Endometrial microvascular endothelial cells (primary cell): ENCODE data around the gene EPN3. TPM values are rescaled to one million over a fixed set of nuclear protein-coding genes. Genes with fewer than 3 reads are reported as not detected.

ENCODE experiments used
- in situ Hi-C: cut with HindIII; loops from 2 replicates; pipeline ENCODE4 v1.10.0; 2017; ENCODE audit warnings: low sequenced_read_pairs, low pct_unique_long_range_greater_than_20kb; ENCODE audit errors: inconsistent ontology term
- total RNA-seq: library from RNA; depleted of rRNA; stranded (reverse); fragments of >200 nt; gene quantifications from one replicate; pipeline ENCODE4 v1.2.3, GENCODE V29; 2015; ENCODE audit errors: inconsistent ontology term

Gene EPN3
- total RNA-seq, 1 donor from 2014 or later, result not detected

DNA sequence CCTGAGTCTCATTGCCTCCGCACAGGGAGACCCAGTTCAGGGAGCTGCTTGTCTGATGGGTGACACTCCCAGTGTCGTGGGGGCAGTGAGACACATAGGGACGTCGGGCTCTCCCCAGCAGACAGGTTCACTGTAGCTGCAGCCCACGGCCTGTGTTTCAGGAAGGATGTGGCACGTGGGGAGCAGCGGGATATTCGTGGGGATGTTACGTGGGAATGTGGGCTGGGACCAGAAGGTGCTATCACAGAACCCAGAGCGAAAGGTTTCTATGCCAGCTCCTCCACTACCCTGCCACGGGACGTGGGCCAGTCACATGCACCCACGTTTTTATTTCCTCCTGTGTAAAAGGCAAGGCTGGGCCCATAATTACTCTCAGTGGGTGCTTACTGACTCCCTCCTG, 44.3 kb downstream of the EPN3 start:
- in situ Hi-C loops, result no loop called here

- in situ Hi-C loops, result no loop called here
Measured at GRCh38 chr17:50577451-50577954, 45.0 kb downstream of the EPN3 start.

DNA sequence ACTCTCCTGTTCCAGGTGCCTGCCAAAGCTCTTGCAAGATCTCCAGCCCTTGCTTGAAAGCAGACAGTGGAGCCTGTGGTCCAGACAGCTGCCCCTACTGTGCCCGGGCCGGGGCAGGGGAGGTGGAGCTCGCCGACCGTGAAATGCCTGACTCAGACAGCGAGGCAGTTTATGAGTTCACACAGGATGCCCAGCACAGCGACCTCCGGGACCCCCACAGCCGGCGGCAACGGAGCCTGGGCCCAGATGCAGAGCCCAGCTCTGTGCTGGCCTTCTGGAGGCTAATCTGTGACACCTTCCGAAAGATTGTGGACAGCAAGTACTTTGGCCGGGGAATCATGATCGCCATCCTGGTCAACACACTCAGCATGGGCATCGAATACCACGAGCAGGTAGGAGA, 45.6 kb downstream of the EPN3 start:
- in situ Hi-C loops, result no loop called here

DNA sequence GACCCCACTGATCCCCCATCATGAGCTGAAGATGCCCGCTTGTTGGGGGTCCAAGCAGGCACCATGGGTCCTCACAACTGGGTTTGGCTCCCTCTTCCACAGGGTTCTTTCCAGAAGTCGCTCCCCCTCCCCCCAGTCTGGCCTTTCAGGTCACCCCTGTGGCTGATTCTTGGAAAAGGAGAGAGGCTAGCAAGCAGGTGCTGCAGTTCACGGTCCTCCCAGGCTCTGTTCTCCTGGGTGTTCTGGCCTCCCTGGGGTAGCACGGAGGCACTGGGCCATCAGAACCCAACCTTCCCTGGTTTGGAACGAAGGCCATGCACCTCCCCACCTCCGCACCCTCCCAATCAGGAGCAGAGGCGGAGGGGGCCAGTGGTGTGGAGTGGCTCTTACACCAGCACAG, 46.9 kb downstream of the EPN3 start:
- in situ Hi-C loops, result no loop called here

GRCh38 chr17:50580646-50581045, 48.1 kb downstream of the EPN3 start:
- in situ Hi-C loops, result no loop called here

DNA sequence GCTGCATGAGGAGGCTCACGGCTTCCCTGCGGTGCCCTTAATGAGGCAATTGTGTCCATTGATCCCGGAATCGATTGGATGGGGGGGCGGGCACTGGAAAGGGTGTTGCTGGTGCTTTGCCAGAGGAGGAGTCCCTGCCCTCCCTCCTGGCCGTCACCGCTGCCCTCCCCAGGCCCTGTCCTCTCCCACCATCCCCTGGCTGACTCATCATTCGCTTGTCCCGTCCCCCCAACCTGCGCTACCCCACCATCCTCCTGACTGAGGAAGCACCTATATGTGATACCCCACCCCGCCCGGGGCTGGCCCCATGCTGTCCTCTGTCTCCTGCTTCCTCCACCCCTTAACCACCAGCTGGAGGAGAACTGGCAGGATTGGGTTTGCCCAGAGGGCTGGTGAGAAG, 48.8 kb downstream of the EPN3 start:
- in situ Hi-C loops, result no loop called here

- in situ Hi-C loops, result no loop called here
Measured at GRCh38 chr17:50582741-50583140, 50.2 kb downstream of the EPN3 start.

DNA sequence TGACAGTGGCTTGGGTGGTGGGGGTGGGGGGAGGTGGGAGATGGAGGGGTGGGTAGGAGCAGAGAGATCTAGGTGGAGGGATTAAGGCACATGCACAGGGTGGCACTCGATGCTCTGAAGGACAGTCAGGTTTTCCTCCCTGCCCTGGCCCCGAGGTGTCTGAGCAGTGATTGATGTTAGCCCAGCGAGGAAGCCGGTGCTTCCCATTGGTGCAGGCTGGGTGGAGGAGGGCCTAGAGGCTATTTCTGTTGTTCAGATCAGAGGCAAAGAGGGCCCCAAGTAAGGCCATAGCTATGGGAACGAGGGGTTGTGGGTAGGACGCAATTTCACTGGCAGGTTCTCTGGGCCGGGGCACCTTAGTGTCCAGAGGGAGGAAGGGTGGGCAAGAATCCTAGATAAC, 51.1 kb downstream of the EPN3 start:
- in situ Hi-C loops, result no loop called here

DNA sequence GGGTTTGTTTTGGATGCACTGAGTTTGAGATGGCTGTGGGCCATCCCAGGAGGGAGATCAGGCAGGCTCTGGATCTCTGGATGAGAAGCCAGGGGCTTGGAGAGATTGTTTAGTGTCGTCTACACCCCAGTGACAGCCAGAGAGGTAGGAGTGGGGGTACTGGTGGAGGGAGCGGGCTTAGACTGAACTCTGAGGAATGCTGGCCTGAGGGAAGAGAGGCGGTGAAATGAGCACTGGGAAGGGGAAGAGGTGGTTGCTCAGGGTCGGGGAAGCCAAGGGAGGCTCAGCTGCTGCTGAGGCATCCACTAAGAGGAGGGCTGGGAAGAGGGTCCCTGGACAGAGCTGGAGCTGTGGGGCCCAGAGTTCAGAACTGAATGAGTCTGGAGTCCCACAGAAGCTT, 51.6 kb downstream of the EPN3 start:
- in situ Hi-C loops, result no loop called here

DNA sequence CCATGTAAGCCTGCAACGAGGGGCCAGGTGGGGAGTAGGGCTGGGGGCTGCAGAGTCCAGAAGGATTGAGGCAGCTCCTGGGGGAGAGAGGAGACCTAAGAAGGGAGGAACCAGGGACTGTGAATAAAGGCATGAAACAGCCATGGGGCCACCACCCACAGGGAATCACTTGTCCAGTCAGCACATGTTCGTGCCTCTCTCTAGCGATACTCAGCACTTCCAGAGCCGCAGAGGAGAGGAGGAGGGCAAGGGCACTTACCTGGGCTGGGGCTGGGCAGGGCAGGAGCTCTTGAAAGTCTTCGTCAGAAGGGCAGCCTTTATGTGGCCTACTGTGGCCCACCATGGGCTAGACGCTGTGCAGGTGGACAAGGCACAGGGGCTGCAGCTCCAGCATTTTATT, 52.2 kb downstream of the EPN3 start:
- in situ Hi-C loops, result no loop called here

GRCh38 chr17:50585346-50585745, 52.8 kb downstream of the EPN3 start:
- in situ Hi-C loops, result no loop called here

- in situ Hi-C loops, result no loop called here
Measured at GRCh38 chr17:50585891-50586290, 53.4 kb downstream of the EPN3 start.

DNA sequence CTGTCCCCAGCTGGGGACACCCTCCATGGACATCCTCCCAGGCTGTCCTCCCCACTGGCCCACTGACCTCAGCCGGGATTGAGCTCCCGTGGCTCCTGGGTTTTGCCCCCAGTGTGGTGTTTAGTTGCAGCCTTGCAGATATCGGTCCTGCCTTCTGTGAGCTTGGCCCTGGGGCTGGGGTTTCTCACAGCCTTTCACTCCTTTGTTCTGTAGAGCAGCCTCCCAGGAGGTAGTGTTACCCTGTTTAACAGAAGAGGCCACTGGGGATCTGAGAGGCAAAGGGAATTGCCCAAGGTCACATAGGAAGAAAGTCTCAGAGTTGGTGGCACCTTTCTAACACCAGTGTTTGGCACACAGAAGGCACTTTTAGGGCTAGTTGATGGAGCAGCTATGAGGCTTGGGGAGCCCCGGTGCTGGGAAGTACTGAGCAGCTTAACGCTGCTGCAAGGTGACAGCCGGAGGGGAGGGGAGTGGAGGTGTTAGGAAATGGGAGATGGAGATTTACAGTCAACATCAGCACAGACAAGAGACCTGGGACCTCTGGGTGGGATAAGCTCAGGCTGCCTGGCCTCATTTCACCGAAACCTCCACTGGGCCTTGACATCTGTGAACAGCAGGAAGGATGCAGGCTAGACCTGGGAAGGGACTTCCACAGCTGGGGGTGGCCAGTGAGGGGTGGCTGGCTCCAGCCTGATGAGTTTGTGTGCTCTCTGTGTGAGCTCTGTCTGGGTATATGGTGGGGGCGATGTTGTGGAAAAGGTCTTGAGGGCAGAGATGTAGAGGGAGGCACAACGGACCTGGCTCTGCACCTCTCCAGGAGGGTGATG, 54.1 kb downstream of the EPN3 start:
- in situ Hi-C loops, result no loop called here

DNA sequence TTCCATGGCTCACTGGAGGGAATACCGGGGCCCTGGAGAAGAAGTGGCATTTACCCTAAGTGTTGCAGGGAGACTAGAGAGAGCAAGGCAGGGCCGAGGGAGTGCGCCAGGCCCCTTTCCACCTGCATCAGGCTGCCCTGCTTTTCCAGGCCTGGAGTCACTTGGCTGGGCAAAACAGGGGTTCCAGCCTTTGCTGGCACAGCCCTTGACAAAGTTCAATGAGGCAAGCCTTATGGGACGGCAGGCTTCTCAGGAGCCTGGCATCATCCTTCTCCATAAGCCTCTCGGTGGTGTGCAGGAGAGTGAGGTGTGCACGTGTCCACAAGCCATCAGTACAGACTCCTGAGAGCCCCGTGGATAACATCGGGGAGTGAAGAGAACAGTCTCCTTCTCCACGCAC, 55.0 kb downstream of the EPN3 start:
- in situ Hi-C loops, result no loop called here

DNA sequence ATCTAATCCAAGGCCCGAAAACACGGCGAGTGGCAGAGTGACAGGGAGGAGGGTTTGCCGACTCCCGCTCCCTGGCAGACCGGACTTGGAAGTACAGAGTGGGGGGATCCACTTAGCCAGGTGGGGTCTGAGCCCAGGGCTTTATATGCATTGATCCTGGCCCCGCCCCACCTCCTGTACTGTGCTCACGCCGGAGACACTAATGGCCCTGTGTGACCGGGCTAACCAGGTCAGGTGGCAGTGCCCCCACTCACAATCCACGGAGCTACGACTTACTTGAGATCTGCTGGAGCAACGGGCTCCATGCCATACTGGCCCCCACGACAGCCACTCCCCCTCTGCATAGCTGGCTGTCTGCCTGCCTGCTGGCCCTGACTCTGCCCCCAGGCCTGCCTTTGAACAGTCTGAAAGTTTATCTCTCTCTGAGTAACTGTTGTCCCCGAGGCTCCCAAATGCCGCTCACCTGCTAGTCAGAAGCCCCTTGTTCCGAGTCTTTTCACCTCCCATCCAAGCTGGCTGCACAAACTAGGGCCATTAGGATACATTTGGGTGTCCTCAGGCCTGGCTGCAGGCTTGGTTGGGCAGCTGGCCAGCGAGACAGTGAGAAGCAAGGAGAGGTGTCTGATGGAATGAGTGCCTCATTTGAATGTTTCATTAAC, 56.0 kb downstream of the EPN3 start:
- in situ Hi-C loops, result no loop called here

- in situ Hi-C loops, result no loop called here
Measured at GRCh38 chr17:50589095-50589705, 56.7 kb downstream of the EPN3 start.

DNA sequence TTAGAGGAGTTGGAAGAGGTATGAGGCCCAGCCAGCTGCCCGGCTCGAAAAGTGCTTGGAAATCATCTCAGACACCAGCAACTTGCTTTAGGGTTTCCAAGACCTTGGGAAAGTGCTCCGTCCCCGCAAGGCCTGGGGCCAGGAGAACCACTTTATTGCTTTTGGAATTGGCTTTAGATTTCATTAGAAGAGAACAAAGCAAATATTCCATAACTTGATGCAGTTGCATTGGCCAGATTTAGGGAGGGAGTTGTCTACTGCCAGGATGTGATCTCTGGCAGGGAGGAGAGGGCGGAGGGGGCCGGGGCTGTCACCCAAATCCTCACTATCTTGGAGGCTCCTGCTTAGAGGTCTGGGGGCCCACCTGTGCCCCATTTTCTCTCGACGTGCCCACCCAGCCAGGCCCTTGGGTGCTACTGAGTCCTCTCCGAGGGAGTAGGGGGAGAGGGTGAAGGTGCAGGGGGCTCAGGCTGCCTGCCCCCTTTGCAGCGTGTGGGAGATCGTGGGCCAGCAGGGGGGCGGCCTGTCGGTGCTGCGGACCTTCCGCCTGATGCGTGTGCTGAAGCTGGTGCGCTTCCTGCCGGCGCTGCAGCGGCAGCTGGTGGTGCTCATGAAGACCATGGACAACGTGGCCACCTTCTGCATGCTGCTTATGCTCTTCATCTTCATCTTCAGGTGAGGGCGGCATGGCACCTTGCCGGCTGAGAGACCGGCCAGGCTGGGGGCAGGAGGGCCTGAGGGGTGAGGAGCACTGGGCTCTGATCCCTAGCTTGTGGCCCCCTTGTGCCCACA, 58.6 kb downstream of the EPN3 start:
- in situ Hi-C loops, result no loop called here

- in situ Hi-C loops, result no loop called here
Measured at GRCh38 chr17:50593321-50593720, 60.8 kb downstream of the EPN3 start.
